Esophagus (tissue), 2 donors: ENCODE measurements around the gene PTDSS2. TPM values are rescaled to one million over a fixed set of nuclear protein-coding genes. Genes with fewer than 3 reads are reported as not detected.

ENCODE experiments used
- H3K27ac ChIP-seq, 2 donors: one replicate each; pipeline ENCODE4 v1.5.1; 2013; ENCODE audit warnings: low read depth in 2 of 2, mild to moderate bottlenecking in 2 of 2, inconsistent platforms in 1 of 2, low read length in 1 of 2, moderate library complexity in 1 of 2
- H3K27me3 ChIP-seq, 2 donors: one replicate each; pipeline ENCODE4 v1.6.1; 2013; ENCODE audit warnings: low read length in 2 of 2, control low read depth in 1 of 2, mild to moderate bottlenecking in 1 of 2; ENCODE audit not compliant: insufficient read depth in 2 of 2, control insufficient read depth in 1 of 2
- H3K36me3 ChIP-seq, 2 donors: one replicate each; pipeline ENCODE4 v1.6.1; 2013; ENCODE audit warnings: low read length in 1 of 2; ENCODE audit not compliant: control insufficient read depth in 2 of 2, insufficient read depth in 2 of 2
- H3K4me1 ChIP-seq, 2 donors: one replicate each; pipeline ENCODE4 v1.6.1; 2013; ENCODE audit warnings: low read length in 1 of 2; ENCODE audit not compliant: control insufficient read depth in 2 of 2, insufficient read depth in 2 of 2
- H3K4me3 ChIP-seq, 2 donors: one replicate each; pipeline ENCODE4 v1.5.1; 2013; ENCODE audit warnings: low read length in 2 of 2, mild to moderate bottlenecking in 2 of 2, low read depth in 1 of 2, moderate library complexity in 1 of 2
- H3K9me3 ChIP-seq, 2 donors: one replicate each; pipeline ENCODE4 v1.6.1; 2013; ENCODE audit warnings: mild to moderate bottlenecking in 2 of 2, low read depth in 1 of 2, low read length in 1 of 2, moderate library complexity in 1 of 2; ENCODE audit not compliant: control insufficient read depth in 2 of 2, insufficient read depth in 1 of 2
- WGBS, 2 donors: extraction: QIAGEN DNeasy Blood & Tissue Kit; methylation state at CpG; one replicate each; pipeline ENCODE4 v1.1.7; 2013; 5-methylcytosine and 5-hydroxymethylcytosine counted together
- polyA plus RNA-seq, 2 donors: library from polyadenylated mRNA; stranded (reverse); fragments of 200-250 nt; gene quantifications; one replicate each; pipeline ENCODE4 v1.2.3, GENCODE V29; 2013
- donor health status: healthy with polysubstance abuse.
- donor health status: Bipolar disorder and iron deficiency.

PTDSS2 gene
- polyA plus RNA-seq, 2 donors, result 12.4 to 20.5 TPM

GRCh38 chr11:438101-438844 lies 11.8 kb upstream of the PTDSS2 start:
- H3K27me3 ChIP-seq, result no peaks in the 10 kb centered on the region
- H3K4me1 ChIP-seq, result peaks cover 0 to 11% of the 10 kb centered on the region in 2 donors
- 83 to 84% methylated on average over 21 of the region's 21 CpGs for WGBS, 2 donors
- no peaks in the 10 kb centered on the region for H3K9me3 ChIP-seq
- no peak overlapping the region for H3K4me3 ChIP-seq
- no peak overlapping the region for H3K27ac ChIP-seq
- H3K36me3 ChIP-seq, result peaks cover 0 to 2% of the 10 kb centered on the region in 2 donors

- Histone ChIP-seq H3K4me1 (peaks cover 0 to 19% of the 10 kb centered on the region in 2 donors), H3K27ac (no peak overlapping the region), H3K36me3 (no peaks in the 10 kb centered on the region), H3K4me3 (no peak overlapping the region), H3K9me3 (no peaks in the 10 kb centered on the region), H3K27me3 (no peaks in the 10 kb centered on the region)
- WGBS, 2 donors, result 74 to 77% methylated on average over 23 of the region's 23 CpGs
Observed at GRCh38 chr11:439315-440064, 10.6 kb upstream of the PTDSS2 start.

- H3K9me3 ChIP-seq, result no peaks in the 10 kb centered on the region
- H3K4me1 ChIP-seq, result peaks cover 0 to 19% of the 10 kb centered on the region in 2 donors
- H3K27me3 ChIP-seq, result no peaks in the 10 kb centered on the region
- 90 to 92% methylated on average over 27 of the region's 27 CpGs for WGBS, 2 donors
- H3K36me3 ChIP-seq, result no peaks in the 10 kb centered on the region
- no peak overlapping the region for H3K4me3 ChIP-seq
- H3K27ac ChIP-seq, result no peak overlapping the region
Observed at GRCh38 chr11:440065-441042, 9.7 kb upstream of the PTDSS2 start.

GRCh38 chr11:441043-441417 lies 9.0 kb upstream of the PTDSS2 start:
- 50 to 60% methylated on average over 11 to 13 of the region's 13 CpGs for WGBS, 2 donors
- no peak overlapping the region for H3K27ac ChIP-seq
- H3K27me3 ChIP-seq, result no peaks in the 10 kb centered on the region
- H3K9me3 ChIP-seq, result no peaks in the 10 kb centered on the region
- H3K36me3 ChIP-seq, result no peaks in the 10 kb centered on the region
- peaks cover 0 to 19% of the 10 kb centered on the region in 2 donors for H3K4me1 ChIP-seq
- H3K4me3 ChIP-seq, result peak overlapping the region; percentile 34 to 50

GRCh38 chr11:441418-442274 lies 8.4 kb upstream of the PTDSS2 start, which contains the start of gene ANO9:
ANO9 (minus strand) TSS chr11:442011; CDS start chr11:441926, 85 bp downstream.
- Histone ChIP-seq H3K9me3 (no peaks in the 10 kb centered on the region), H3K27me3 (no peaks in the 10 kb centered on the region), H3K4me3 (peak within 1 kb of the TSS; percentile 34 to 50), H3K4me1 (peaks cover 0 to 19% of the 10 kb centered on the region in 2 donors), H3K27ac (no peak within 1 kb of the TSS), H3K36me3 (no peaks in the 10 kb centered on the region)
- WGBS, 2 donors, result 10 to 12% methylated on average over 35 of the region's 35 CpGs

GRCh38 chr11:442611-443081 lies 7.4 kb upstream of the PTDSS2 start:
- no peaks in the 10 kb centered on the region for H3K36me3 ChIP-seq
- H3K4me3 ChIP-seq, result no peak overlapping the region
- H3K9me3 ChIP-seq, result no peaks in the 10 kb centered on the region
- H3K27me3 ChIP-seq, result no peaks in the 10 kb centered on the region
- no peak overlapping the region for H3K27ac ChIP-seq
- peaks cover 0 to 23% of the 10 kb centered on the region in 2 donors for H3K4me1 ChIP-seq
- 65 to 75% methylated on average over 16 of the region's 16 CpGs for WGBS, 2 donors

GRCh38 chr11:443542-444199 lies 6.4 kb upstream of the PTDSS2 start:
- no peak overlapping the region for H3K4me3 ChIP-seq
- H3K27me3 ChIP-seq, result no peaks in the 10 kb centered on the region
- peaks cover 0 to 26% of the 10 kb centered on the region in 2 donors for H3K4me1 ChIP-seq
- no peak overlapping the region for H3K27ac ChIP-seq
- no peaks in the 10 kb centered on the region for H3K36me3 ChIP-seq
- H3K9me3 ChIP-seq, result no peaks in the 10 kb centered on the region
- 73% methylated on average over 16 of the region's 16 CpGs for WGBS, 2 donors

GRCh38 chr11:444396-445144 lies 5.5 kb upstream of the PTDSS2 start:
- 25 to 27% methylated on average over 12 of the region's 12 CpGs for WGBS, 2 donors
- Histone ChIP-seq H3K4me1 (peaks cover 0 to 26% of the 10 kb centered on the region in 2 donors), H3K9me3 (no peaks in the 10 kb centered on the region), H3K4me3 (no peak overlapping the region), H3K36me3 (no peaks in the 10 kb centered on the region), H3K27ac (peak overlapping the region; percentile 8 to 59), H3K27me3 (no peaks in the 10 kb centered on the region)
